Cardiac septum (tissue), 1 donor: ENCODE measurements around the gene OGFR. TPM values are rescaled to one million over a fixed set of nuclear protein-coding genes. Genes with fewer than 3 reads are reported as not detected.

Experiments
- DNase-seq: peaks from one replicate; pipeline ENCODE4 v3.0.0-alpha.2; 2020; ENCODE audit warnings: low spot score
- intact Hi-C: fragments of 100-400 bp; cut with DNase I; formaldehyde crosslinking; loops from one replicate; pipeline ENCODE4 v1.14.0; 2022
- total RNA-seq: library from RNA; stranded (reverse); fragmentation: NEBNext Ultra II Directional; extraction: Animal tissue kit (Norgen Biotek cat#: 25700); gene quantifications from one replicate; pipeline ENCODE4 v1.2.1, GENCODE V29; 2021
- donor health status: DM: no; HTN: no; CAD: no.

Gene OGFR
- total RNA-seq, 1 donor from 2014 or later = 16.4 TPM

- intact Hi-C loops = no loop called here
- DNase-seq = no peak
These were observed 16.5 kb downstream of the OGFR start for GRCh38 chr20:62820962-62821725.

- intact Hi-C loops = no loop called here
These were observed 17.1 kb downstream of the OGFR start for GRCh38 chr20:62821726-62822210.

GRCh38 chr20:62822239-62822787 lies 17.7 kb downstream of the OGFR start:
- intact Hi-C loops = no loop called here
- DNase-seq = no peak

More at GRCh38 chr20:62821726-62822210, 17.1 kb downstream of the OGFR start:
- no peak for DNase-seq

DNA sequence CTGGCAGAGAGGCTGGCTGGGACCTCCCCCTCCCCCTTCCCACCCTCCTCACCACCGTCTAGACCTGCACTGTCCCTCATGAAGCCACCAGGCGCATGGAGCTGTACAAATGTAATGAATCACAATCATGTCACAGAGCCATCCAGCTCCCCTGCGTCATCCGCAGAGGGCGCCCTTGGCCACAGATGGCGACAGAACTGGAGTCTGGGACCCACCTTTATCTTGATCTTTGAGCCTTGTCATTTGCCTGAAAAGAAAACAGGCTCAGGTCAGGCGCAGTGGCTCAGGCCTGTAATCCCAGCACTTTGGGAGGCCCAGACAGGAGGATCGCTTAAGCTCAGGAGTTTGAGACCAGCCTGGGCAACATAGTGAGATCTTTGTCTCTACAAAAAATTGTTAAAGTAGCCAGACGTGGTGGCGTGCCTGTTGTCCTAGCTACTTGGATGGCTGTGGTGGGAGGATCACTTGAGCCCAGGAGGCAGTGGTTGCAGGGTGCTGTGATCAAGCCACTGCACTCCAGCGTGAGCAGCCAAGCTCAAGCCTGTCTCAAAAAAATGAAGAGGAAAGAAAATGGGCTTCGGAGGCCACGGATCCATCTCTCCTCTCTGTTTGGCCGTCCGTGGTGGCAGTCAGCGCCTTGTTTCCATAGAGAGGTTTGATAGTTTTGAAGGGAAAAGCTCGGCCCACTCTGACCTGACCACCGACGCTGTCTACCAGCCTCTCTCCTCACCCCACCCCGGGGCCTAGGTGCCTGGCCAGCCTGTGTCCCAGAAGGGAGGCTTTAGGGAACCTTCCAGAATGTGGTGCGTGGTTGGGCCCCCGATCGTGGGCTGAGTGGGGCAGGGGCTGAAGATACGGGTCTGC lies 18.4 kb downstream of the OGFR start:
- intact Hi-C loops = no loop called here
- DNase-seq = no peak

- no peak for DNase-seq
- intact Hi-C loops = no loop called here
These were observed 19.2 kb downstream of the OGFR start for GRCh38 chr20:62823688-62824475.

- DNase-seq = no peak
- intact Hi-C loops = no loop called here
These were observed 20.1 kb downstream of the OGFR start for GRCh38 chr20:62824476-62825332.

DNA sequence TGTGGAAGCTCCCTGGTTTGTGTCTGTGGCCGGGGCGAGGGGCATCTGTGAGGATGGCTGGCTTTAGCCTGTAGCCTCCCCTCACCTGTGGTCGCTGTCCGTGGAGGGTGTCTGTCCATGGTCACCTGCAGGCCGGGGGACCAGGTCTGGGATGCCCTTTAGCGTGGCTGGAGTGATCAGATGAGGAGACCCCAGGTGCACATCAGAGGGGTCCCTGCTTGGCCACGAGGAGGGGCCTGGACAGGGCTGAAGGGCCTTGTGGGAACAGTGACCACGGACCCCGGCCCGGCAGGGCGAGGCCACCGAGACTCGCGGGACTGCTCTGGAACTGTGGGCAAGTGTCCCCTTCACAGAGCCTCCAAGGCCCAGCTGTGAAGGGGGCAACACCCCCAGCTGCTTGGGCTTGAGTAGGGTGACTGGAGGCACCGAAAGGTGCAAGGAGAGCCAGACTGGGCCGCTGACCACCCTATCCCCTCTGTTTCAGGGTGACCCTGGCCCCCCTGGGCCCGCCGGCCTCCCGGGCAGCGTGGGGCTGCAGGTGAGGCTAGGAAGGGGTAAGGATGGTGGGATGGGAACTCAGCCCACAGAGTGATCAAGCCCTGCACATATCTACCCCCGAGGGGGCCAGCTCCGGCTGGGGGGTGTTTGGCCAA lies 20.8 kb downstream of the OGFR start:
- no peak for DNase-seq

GRCh38 chr20:62825986-62826645 lies 21.5 kb downstream of the OGFR start:
- DNase-seq = no peak
- intact Hi-C loops = no loop called here

More for the DNA sequence above, 20.8 kb downstream of the OGFR start:
- intact Hi-C loops = no loop called here

DNA sequence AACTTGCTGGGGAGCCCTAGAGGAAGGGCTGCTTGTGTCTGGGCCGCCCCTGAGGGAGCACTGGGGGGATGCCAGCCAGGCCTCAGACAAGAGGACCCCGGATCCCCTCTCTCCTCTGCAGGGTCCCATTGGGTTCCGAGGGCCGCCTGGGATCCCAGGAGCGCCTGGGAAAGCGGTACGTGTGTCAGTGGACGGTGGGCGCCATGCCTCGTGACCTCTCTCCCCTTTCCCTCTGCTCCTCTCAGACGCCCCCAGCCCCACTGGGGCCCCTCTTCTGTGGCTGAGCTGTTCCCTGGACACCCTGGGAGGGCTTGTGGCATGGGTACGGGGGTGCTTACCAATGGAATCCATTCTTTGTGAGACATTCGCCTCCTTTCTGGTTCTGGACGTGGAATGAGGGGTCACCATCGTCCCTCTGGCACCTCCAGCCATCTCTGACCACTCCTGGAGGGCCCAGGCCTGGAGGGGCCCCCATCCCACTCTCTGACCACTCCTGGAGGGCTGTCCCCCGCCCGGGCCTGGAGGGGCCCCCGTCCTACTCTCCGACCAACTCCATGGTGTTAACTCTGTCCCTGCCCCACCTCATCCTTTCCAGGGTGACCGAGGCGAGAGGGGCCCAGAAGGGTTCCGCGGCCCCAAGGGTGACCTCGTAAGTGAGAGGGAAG lies 22.1 kb downstream of the OGFR start:
- no peak for DNase-seq
- intact Hi-C loops = no loop called here

- intact Hi-C loops = no loop called here
- DNase-seq = no peak
These were observed 22.8 kb downstream of the OGFR start for GRCh38 chr20:62827311-62828038.

- intact Hi-C loops = no loop called here
- no peak for DNase-seq
These were observed 23.4 kb downstream of the OGFR start for GRCh38 chr20:62828051-62828450.

GRCh38 chr20:62828511-62829230 lies 24.0 kb downstream of the OGFR start:
- intact Hi-C loops = no loop called here
- no peak for DNase-seq

- DNase-seq = no peak
- intact Hi-C loops = no loop called here
These were observed 24.9 kb downstream of the OGFR start for GRCh38 chr20:62829231-62830230.

- DNase-seq = no peak
These were observed 25.6 kb downstream of the OGFR start for GRCh38 chr20:62830251-62830650.

DNA sequence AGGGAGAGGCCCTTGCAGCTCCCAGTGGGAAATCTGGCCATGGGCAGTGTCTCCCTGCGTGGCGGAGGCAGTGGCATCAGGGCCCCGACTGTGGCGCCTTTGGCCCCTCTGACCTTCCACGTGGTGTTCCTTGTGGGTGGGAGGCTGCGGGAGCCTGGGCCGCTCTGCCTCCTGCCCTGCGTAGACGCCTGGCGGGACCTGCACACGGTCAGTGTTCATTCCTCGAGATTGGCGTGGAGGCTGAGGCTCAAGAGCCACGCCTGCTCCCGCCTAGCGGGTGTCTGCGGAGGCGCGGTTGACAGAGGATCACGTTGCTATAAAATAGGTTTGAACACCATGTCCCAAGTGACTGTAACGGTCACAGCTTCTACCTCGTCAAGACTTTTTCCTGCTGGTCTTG lies 26.2 kb downstream of the OGFR start:
- intact Hi-C loops = no loop called here
- DNase-seq = no peak

More at GRCh38 chr20:62830251-62830650, 25.6 kb downstream of the OGFR start:
- intact Hi-C loops = no loop called here
